ENCODE results near the gene IFITM5.
A peak's percentile ranks its signal among the peaks of the same experiment; 100 is the strongest.
"Not testable (repeated sequence)": the region's sequence is repeated elsewhere in the genome, so short reads cannot be mapped to it uniquely, and the experiment has no call there.

IFITM5 gene

DNA sequence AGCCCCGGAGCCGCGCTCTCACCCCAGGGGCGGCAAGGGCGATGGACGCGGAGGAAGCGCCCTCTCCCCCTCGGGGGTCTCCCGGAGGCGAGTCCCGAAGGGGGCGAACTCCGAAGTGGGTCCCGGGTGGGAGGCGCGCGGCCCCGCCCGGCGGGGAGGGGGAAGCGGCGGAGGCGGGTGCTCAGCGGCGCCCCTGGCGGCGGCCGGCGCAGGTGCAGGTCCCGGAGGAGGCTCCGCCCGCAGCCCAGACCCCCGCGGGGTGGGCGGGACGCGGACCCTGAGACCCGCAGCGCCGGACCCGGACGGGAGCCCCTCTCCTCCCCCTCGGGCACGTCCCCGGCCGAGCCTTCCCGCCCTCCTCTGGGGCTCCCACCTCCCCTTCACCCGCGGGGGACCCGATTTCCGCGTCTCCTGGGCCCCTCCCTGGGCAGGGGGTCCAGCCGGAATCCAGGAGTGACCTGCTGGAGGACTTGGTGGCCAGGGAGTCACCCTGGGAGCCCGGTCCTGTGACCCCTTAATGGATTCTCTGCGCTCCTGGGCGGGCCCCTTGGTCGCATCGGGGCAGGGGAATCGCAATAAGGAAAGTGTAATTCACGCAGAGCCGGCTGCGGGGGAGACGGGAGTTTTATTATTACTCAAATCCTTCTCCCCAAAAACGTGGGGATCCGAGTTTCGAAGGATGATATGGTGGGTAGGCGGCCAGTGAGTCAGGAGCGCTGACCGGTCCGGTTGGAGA is 11.9 kb upstream of the IFITM5 start:
- not testable (repeated sequence) for DNase-seq

DNA sequence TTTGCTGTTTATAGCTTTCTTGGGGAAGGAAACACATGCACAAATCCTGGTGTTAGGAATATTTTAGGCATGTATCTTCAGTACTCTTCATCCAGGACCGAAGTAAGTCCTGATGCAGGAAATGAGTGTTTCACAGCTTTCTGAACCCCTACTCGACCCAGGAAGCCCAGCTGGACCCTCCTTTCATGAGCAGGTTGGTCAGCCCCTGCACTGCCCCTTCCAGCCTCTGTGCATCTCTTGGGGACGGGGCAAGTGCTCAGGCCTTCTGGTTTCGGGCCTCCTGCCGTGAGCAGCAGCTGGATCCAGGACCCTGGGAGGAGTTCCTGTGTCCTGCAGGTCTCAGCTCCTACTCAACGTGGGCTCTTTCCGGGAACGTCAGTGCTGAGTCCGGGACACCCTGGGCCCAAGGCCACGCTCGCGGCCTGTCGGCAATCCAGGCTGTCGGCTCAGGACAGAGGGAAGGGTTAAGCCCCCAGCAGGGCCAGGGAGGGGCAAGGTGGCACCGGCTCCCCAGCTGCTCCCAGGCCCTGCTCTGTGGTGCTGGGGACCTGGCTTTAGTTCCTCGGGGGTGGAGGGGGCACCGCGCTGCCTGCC is 10.8 kb upstream of the IFITM5 start:
- not testable (repeated sequence) for DNase-seq

GRCh38 chr11:308740-309665 is 9.7 kb upstream of the IFITM5 start:
- peak; percentile 59 for DNase-seq

DNA sequence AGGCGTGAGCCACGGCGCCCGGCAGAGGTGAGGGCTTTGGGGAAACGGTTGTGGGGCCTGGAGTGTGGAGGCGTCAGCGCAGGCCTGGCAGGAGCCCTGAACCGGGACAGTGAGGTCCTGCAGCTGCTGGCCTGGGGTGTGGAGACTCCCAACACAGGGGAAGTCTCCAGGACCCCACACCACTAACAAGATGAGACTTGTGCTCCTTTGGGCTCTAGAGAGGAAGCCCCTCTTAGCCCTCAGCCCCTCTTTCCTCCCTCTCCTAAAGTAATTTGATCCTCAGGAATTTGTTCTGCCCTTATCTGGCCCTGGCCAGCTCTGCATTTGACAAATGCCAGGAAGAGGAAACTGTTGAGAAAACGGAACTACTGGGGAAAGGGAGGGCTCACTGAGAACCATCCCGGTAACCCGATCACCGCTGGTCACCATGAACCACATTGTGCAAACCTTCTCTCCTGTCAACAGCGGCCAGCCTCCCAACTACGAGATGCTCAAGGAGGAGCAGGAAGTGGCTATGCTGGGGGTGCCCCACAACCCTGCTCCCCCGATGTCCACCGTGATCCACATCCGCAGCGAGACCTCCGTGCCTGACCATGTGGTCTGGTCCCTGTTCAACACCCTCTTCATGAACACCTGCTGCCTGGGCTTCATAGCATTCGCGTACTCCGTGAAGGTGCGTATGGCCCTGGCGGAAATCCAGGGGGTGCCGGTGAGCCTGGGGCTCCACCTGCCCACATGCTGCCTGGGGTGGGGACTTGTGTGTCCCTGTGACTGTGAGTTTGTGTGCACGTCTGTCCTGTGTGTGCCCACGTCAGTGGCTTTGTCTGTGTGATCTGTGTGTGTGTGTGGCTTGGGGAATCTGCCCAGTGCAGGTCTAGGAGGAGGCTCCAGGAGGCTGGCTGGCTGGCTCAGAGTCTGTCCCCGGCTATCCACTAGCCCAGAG is 8.7 kb upstream of the IFITM5 start, which contains the start of gene IFITM2:
Gene IFITM2 (plus strand): TSS at position 51 of the 943 bp plus-strand sequence. CDS start 377 bp downstream, at position 428.
- peak; percentile 65 for DNase-seq

DNA sequence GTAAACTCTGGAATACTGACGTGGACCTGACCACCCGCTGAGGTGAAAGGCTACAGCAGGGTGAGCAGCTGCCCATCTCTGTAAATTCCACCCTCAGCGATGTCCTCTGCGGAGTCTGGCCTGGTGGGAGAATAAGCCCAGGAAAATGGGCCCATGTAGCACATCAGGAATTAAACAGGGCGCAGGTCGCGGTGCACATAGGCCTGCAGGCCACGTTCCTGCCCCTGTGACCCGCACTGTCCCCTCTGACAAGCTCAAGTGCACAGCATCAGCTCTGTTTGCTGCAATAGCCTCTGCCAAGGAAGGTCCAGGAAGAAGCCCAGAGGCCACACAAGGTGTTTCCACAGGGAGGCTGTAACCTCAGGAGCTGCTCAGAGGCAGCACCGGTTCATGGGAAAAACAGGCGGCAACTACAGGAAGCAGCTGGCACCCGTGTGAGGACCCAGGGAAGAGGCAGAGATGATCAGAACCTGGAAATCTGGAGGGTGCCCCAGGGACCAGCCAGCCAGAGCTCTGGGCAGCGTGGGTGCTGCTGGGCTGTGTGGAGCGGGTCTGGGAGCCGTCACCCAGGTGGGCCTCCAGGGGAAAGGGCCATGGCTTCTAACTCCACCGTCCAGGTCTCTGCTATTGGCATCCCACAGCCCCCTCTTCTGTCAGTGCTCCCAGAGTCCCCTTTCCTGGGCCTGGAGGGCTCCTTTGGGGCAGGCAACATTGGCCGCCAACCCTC is 7.5 kb upstream of the IFITM5 start:
- DNase-seq = no peak

- no peak for DNase-seq
Measured at GRCh38 chr11:305844-306211, 6.5 kb upstream of the IFITM5 start.

DNA sequence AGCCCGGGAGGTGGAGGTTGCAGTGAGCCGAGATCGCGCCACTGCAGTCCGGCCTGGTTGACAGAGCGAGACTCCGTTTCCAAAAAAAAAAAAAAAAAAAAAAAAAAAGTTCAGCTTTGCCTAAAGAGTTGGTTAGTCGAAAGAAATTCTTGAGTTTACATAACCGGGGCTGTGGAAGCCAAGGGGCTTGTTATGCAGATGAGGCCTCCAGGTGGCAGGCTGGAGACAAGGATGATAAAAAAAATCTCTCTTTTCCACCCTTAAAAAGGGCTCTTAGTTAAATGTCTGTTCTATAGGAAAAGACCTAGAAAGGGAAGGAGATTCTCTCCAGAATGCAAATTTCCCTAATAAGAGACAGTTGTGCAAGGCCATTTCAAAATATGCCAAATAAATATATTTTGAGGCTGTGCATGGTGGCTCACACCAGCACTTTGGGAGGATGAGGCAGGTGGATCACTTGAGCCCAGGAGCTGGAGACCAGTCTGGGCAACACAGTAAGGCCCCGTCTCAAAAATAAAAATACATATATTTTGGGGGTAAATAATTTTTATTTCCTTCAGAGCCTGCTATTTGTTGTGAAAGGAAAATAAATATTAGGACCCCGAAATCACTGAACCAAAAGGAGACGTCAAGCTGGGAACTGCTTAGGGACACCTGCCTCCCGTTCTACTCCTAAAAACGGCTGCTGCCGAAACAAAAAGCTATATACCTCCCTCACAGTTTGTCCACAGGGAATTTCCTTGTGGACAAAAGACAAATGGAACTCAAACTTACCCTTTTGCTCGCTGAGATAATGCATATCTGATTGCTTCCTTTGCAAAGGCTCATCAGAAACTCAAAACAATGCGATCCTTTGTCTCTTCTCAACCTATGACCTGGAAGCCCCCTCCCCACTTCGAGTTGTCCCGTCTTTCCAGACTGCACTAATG is 5.9 kb upstream of the IFITM5 start:
- DNase-seq = peak; percentile 65

DNA sequence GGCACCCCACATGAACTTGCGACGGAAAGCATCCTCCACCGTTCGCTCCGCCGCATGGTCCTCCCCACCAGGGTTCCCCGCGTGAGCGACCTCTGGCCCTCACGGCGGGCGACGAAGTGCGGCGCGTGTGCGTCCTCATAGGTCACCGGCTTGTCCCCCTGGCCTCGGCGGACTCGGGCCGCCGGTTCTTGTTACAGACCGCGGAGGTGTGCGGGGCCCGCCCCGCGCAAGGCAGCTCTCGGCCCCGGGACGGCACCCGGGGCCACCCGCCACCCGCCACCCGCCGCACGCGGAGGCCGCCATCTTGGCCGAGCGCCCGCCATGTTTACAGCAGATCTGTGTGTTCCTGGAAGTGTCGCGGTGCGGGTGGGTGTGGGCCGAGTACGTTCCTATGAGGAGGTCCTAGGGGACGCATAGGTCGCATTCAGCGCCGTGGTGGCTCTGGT is 4.8 kb upstream of the IFITM5 start:
- no peak for DNase-seq

- no peak for DNase-seq
Measured at GRCh38 chr11:303363-303762, 4.0 kb upstream of the IFITM5 start.

GRCh38 chr11:299951-300735 is 817 bp upstream of the IFITM5 start:
- no peak for DNase-seq

GRCh38 chr11:298406-299065 is 790 bp downstream of the IFITM5 start:
- no peak for DNase-seq

DNA sequence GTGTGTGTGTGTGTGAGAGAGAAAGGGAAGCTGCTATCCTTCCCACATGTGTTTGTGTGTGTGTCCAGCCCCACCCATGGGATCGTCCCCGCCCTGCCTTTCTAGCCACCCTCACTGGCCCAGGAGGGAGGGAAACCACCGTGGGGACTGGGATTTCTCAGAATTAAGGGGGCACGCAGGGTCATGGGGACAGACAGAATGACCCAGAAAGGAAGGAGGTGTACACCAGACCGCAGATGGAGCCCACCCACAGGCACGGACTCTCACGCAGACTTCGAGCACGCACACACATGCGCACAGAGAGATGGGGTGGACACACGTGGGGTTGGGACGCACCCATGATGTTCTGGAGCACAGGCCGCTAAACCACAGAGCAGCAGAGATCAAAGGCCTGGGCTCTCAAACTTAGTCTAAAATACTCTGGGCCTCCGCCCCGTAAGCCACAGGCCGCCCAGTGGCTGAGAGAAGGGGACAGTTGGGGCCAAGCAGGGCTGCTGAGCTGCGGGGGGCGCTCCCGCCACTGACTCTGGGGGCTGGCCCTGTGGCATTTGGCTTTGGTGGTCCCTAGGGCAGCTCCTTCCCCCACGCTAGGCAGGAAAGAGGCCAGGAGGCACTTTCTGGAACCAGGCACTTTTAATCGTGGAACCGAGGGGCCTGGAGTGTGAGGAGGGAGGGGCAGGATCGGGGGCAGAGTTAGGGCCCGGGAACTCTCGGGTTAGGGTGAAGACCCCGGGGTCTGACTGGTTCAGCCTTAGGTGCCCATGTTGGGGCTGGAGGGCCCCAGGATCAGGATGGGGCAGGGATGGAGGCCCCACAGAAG is 1.5 kb downstream of the IFITM5 start:
- no peak for DNase-seq

GRCh38 chr11:297051-297585 is 2.2 kb downstream of the IFITM5 start:
- DNase-seq = no peak

DNA sequence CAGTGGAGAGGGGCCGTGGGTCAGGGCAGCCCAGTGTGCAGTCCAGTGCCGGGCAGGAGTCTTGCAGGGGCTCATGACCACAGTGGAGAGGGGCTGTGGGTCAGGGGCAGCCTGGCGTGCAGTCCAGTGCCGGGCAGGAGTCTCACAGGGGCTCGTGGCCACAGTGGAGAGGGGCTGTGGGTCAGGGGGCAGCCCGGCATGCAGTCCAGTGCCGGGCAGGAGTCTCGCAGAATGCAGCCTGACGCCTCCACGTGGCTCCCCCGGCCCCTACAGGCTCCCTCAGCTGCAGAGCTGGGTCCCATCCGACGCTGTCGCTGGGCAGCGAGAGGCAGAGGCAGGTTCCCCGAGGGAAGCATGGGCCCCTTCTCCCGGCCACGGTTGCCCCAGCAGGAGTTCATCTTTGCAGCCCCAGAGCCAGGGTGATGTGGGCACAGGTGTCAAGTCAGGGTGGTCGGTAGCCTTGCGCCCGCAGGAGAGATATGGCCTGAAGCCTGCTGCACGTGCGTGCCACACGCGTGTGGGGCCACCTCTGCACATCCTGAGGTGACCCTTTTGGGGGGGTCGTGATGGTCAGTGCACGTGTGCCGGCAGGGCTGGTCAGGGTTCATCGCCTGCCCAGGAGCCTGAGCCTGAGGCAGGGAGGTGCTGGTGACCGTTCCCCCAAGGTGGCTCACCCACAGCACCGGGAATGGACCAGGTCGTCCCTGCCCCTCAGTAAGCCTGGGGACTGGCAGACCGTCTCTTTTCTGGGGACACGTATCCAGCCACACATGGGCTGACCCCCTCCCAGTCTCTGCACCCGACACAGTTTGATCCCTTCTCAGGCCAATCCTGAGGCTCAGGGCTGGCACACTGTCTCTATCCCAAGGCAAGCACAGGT is 2.9 kb downstream of the IFITM5 start:
- no peak for DNase-seq

DNA sequence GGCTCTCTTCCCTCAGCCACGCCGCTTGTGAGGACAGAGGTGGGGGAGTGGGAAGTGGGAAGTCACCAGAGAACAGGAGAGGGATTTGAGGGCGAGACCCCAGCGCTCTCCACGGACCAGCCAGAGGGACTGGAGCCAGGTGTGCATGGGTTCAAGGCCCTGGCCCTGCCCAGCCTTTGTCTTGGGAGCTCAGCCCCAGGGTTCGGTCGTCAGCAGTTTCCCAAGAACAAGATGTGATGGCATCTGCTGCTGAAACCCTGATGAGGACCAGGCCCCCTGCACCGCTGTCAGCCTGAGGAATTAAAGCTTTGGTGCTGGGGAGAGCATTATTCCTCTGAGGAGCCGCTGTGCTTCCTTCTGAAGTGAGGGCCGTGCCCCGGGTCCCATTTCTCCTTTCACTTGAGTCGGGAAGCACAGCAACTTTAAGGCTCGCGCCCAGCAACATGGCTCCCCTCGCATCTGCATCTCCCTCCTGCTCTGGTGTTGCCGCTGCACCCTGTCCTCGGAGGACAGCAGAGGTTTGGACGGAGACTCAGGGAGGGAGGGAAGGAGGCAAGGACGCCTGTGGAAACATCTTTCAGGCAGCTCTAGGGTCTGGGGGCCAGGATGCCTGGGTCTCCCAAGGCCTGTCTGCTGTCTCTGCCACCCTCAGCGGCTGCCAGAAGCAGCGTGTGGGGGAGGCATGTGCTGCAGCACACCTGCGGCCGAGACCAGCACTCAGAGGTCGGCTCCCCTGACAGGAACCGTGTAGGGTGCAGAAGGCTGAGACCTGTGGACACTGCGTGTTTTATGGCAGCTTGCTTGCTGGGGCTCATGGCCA is 3.8 kb downstream of the IFITM5 start:
- no peak for DNase-seq

GRCh38 chr11:294780-295179 is 4.5 kb downstream of the IFITM5 start:
- no peak for DNase-seq

Measured in activated CD4-positive, alpha-beta T cell treated with anti-CD3 and anti-CD28 coated beads, Interleukin-2, Interleukin-6, amounts not matched to agents 100 ng/mL and 50 ng/mL, durations not matched to agents 16 hours and 8 hours (primary cell).